ENCODE data around the gene TIMM44.

DNA sequence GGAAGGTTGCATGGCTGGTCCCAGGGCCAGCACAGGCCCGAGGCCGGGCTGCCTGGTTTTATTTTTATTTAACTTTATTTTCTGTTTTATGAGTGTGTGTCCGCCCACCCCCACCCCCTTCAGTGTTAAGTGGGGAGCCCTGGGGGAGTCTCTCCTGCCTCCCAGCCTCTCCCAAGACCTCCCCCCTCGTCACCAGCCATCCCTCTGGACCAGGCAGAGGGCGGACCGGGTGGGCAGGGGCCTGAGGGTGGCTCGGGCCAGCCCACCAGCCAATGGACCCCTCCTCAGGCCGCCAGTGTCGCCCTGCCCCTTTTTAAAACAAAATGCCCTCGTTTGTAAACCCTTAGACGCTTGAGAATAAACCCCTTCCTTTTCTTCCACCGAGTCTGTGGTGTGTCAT lies 29.4 kb downstream of the TIMM44 start:
- TF ChIP-seq GATA2 (IDR thresholded peaks at IDR 0.05; ENCODE audit: low read depth, low read length), result no peak
- no peak for TF ChIP-seq GATA3 (IDR thresholded peaks at IDR 0.05; ENCODE audit: low read depth, low read length)

Data from SH-SY5Y (cell line).